ENCODE data around the gene CHST9. TPM values are rescaled to one million over a fixed set of nuclear protein-coding genes. Genes with fewer than 3 reads are reported as not detected.

Gene CHST9
- total and polyA plus RNA-seq, 12 donors: 0.03 to 2.2 (median 0.13) TPM; not detected in 2

DNA sequence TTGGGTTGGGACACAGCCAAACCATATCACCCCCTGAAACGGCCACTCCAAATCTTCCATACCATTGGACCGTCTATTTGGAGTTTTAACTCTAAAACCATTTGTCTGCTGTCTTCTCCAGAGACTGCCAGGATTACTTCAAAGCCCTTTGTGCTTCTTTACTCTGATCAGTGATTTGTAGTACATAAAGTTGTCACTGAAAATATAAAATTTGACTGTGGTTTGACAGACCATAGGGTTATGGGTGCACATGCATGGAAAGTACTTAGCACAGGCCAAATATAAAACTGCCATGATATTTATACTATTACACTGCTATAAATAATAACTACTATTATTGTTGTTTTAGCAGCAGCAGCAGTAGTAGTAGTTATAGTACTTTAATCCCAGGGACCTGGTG lies 265.9 kb downstream of the CHST9 start:
- H3K4me1 ChIP-seq (replicated peaks in 1 of 2): no peaks in the 10 kb centered on the region
- H3K9me3 ChIP-seq (replicated peaks in 1 of 3): no peaks in the 10 kb centered on the region
- no peak overlapping the region for H3K27ac ChIP-seq
- H3K36me3 ChIP-seq (replicated peaks in 1 of 2): no peaks in the 10 kb centered on the region
- no peak overlapping the region for H3K4me3 ChIP-seq
- 61 to 73% (median 66%) methylated on average over 2 of the region's 2 CpGs for WGBS, 4 donors
- no peaks in the 10 kb centered on the region for H3K27me3 ChIP-seq
- intact Hi-C loops (cut with DNase I): no loop called here
- no peak for TF ChIP-seq CTCF (IDR thresholded peaks at IDR 0.05)
- DNase-seq: no peak

- no peak overlapping the region for H3K27ac ChIP-seq
- intact Hi-C loops (cut with DNase I): no loop called here
- no peak for TF ChIP-seq CTCF (IDR thresholded peaks at IDR 0.05)
- TF ChIP-seq POLR2A (IDR thresholded peaks at IDR 0.05): no peak
- WGBS, 4 donors: 65 to 73% (median 67%) methylated on average over 4 of the region's 4 CpGs
- no peaks in the 10 kb centered on the region for H3K4me1 ChIP-seq (replicated peaks in 1 of 2)
- DNase-seq: no peak
- H3K36me3 ChIP-seq (replicated peaks in 1 of 2): no peaks in the 10 kb centered on the region
- no peak overlapping the region for H3K4me3 ChIP-seq
- no peaks in the 10 kb centered on the region for H3K27me3 ChIP-seq
- no peaks in the 10 kb centered on the region for H3K9me3 ChIP-seq (replicated peaks in 1 of 3)
Measured at GRCh38 chr18:26911840-26912239, 273.3 kb downstream of the CHST9 start.

- Histone ChIP-seq H3K36me3 (replicated peaks in 1 of 2) (no peaks in the 10 kb centered on the region), H3K9me3 (replicated peaks in 1 of 3) (no peaks in the 10 kb centered on the region), H3K4me3 (no peak overlapping the region), H3K27ac (no peak overlapping the region), H3K4me1 (replicated peaks in 1 of 2) (no peaks in the 10 kb centered on the region), H3K27me3 (no peaks in the 10 kb centered on the region)
- 42 to 66% (median 48%) methylated on average over 5 of the region's 5 CpGs for WGBS, 4 donors
- TF ChIP-seq POLR2A (IDR thresholded peaks at IDR 0.05) (no peak), CTCF (IDR thresholded peaks at IDR 0.05) (no peak)
- intact Hi-C loops (cut with DNase I): no loop called here
- peak in 4 of 7 donors; percentile 16 to 35 (median 22) for DNase-seq
Measured at GRCh38 chr18:26909599-26910290, 275.4 kb downstream of the CHST9 start.

GRCh38 chr18:26908906-26909305 lies 276.2 kb downstream of the CHST9 start:
- no peaks in the 10 kb centered on the region for H3K9me3 ChIP-seq (replicated peaks in 1 of 3)
- DNase-seq: no peak
- whole genome bisulfite sequencing, 4 donors: 58 to 72% (median 64%) methylated on average over 3 of the region's 3 CpGs
- no peak overlapping the region for H3K4me3 ChIP-seq
- no peaks in the 10 kb centered on the region for H3K36me3 ChIP-seq (replicated peaks in 1 of 2)
- no peaks in the 10 kb centered on the region for H3K27me3 ChIP-seq
- no peaks in the 10 kb centered on the region for H3K4me1 ChIP-seq (replicated peaks in 1 of 2)
- H3K27ac ChIP-seq: no peak overlapping the region
- TF ChIP-seq CTCF (IDR thresholded peaks at IDR 0.05) (no peak), POLR2A (IDR thresholded peaks at IDR 0.05) (no peak)
- intact Hi-C loops (cut with DNase I): no loop called here

Data from adrenal gland (tissue), 12 donors.